ENCODE results near the gene SRP19. TPM values are rescaled to one million over a fixed set of nuclear protein-coding genes. Genes with fewer than 3 reads are reported as not detected.

Gene SRP19
- total and polyA plus RNA-seq, 9 of the 15 experiments (the other 6 are each of a cell fraction or from before 2014, with no cell fraction given): 52.3 to 357 (median 146) TPM

DNA sequence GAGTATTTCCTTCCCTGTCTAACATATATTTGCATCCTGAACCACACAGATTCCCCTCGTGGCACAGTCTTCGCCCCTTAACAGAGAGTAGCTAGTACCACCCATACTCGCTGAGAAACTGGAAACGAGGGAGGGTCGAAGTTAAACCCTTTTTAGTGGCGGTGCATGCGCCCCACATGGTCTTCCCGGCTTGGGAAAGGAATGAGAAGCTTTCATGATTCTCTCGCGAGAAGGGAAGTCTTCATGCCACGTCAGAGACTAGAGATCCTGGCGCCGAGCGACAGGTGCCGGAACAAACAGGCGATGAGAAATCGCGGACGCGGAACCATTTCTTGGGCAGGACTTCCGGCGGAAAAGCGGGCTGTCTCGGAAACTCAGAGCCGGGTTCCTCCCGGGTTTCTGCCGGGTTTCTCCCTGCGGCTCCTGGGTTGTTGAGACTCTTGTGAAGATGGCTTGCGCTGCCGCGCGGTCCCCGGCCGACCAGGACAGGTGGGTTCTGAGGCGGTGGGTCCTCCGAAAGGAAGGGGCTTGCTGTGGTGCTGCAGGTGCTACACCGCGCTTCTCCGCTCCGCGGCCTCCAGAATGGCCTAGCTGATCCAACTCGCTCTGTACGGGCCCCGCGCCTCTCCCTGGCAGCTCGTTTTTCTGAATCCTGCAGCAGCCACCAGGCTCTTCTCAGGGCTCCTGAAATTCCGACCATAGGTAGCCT is at the start of gene SRP19 (continued):
- TF ChIP-seq, protein P1, sequence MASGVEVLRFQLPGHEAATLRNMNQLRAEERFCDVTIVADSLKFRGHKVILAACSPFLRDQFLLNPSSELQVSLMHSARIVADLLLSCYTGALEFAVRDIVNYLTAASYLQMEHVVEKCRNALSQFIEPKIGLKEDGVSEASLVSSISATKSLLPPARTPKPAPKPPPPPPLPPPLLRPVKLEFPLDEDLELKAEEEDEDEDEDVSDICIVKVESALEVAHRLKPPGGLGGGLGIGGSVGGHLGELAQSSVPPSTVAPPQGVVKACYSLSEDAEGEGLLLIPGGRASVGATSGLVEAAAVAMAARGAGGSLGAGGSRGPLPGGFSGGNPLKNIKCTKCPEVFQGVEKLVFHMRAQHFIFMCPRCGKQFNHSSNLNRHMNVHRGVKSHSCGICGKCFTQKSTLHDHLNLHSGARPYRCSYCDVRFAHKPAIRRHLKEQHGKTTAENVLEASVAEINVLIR (CRISPR knock-in tag; IDR thresholded peaks at IDR 0.05): peak; percentile 73
- no peak for TF ChIP-seq JUNB (CRISPR knock-in tag; conservative IDR thresholded peaks at IDR 0.05)
- TF ChIP-seq PCBP2 (IDR thresholded peaks at IDR 0.05; ENCODE audit: low read depth, low read length, poor library complexity, severe bottlenecking): no peak
- TF ChIP-seq TEAD4 (IDR thresholded peaks at IDR 0.05; ENCODE audit: low read length): peak; percentile 61; the same call in 1 of the 2 replicates
- TF ChIP-seq TEAD4 (CRISPR knock-in tag; IDR thresholded peaks at IDR 0.05; ENCODE audit: borderline replicate concordance): peak; percentile 88
- no peak for TF ChIP-seq NCOA6 (IDR thresholded peaks at IDR 0.05)
- TF ChIP-seq SOX6 (IDR thresholded peaks at IDR 0.05): peak; percentile 44
- peak; percentile 88 for TF ChIP-seq PHF20 (IDR thresholded peaks at IDR 0.05; ENCODE audit: partially characterized antibody)
- no peak for TF ChIP-seq NFXL1 (CRISPR knock-in tag; IDR thresholded peaks at IDR 0.05)
- TF ChIP-seq ZNF512 (tag; IDR thresholded peaks at IDR 0.05): no peak
- TF ChIP-seq HDAC6 (IDR thresholded peaks at IDR 0.05; ENCODE audit: low read depth, low read length): no peak
- TF ChIP-seq PKNOX1 (IDR thresholded peaks at IDR 0.05): peak; percentile 99
- no peak for TF ChIP-seq PRDM10 (IDR thresholded peaks at IDR 0.05; ENCODE audit: partially characterized antibody)
- no peak for TF ChIP-seq DACH1 (IDR thresholded peaks at IDR 0.05; ENCODE audit: partially characterized antibody)
- peak in 1 of 2 experiments; percentile 45; a peak in 1 of 4 replicates for TF ChIP-seq TBL1XR1 (IDR thresholded peaks at IDR 0.05; ENCODE audit: low read length in 2 of 2)
- TF ChIP-seq HCFC1 (IDR thresholded peaks at IDR 0.05; ENCODE audit: low read depth, low read length): peak; percentile 81
- no peak for TF ChIP-seq HMG20B (CRISPR knock-in tag; IDR thresholded peaks at IDR 0.05)
- TF ChIP-seq ZNF3 (CRISPR knock-in tag; IDR thresholded peaks at IDR 0.05): no peak
- no peak for TF ChIP-seq SMAD1 (IDR thresholded peaks at IDR 0.05; ENCODE audit: low read depth, low read length, partially characterized antibody)
- TF ChIP-seq RFX1 (IDR thresholded peaks at IDR 0.05): 0 out of 2 replicates have a peak, but pooled peaks have one; percentile 11
- no peak for TF ChIP-seq KHSRP (IDR thresholded peaks at IDR 0.05)
- TF ChIP-seq ARNT (IDR thresholded peaks at IDR 0.05): peak; percentile 22 to 24; a peak in 1 of 4 replicates
- no peak for TF ChIP-seq ZKSCAN1 (IDR thresholded peaks at IDR 0.05; ENCODE audit: low read depth, low read length)
- no peak for TF ChIP-seq HNRNPUL1 (IDR thresholded peaks at IDR 0.05; ENCODE audit: low read length)
